GM18951 (cell line): ENCODE results near the gene TMEM43.
A peak's percentile ranks its signal among the peaks of the same experiment; 100 is the strongest.

Experiments
- POLR2A ChIP-seq: IDR thresholded peaks from 4 replicates; pipeline ENCODE4 v1.6.1; 2011; ENCODE audit warnings: mild to moderate bottlenecking; ENCODE audit not compliant: insufficient read length, insufficient read depth; ENCODE audit errors: extremely low read depth
- in situ Hi-C: fragments of 300-500 bp; cut with MboI; formaldehyde crosslinking; loops from one replicate; pipeline ENCODE4 v1.12.0; 2022; ENCODE audit warnings: low sequenced_read_pairs, mixed read lengths, inconsistent platforms; ENCODE audit not compliant: unreplicated experiment

TMEM43 gene

DNA sequence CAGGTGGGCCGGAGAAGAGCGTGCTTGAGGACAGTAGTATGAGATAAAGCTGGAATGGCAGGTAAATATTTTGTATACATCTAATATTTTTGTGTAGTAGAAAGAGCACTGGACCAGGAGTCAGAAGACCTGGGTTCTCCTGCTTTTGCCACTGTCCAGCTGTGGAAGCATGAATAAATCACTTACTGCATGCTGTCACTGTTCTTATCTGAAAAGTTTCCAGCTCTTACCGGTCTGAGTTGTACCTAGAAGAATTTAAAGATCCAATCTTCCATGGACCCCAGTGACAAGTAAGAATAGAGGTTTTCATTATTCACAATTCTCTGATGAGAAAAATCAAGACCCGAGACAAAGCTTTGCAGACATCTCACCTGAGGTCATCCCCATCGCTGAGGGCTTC lies 47.6 kb downstream of the TMEM43 start:
- in situ Hi-C loops: no loop called here
- no peak for TF ChIP-seq POLR2A

DNA sequence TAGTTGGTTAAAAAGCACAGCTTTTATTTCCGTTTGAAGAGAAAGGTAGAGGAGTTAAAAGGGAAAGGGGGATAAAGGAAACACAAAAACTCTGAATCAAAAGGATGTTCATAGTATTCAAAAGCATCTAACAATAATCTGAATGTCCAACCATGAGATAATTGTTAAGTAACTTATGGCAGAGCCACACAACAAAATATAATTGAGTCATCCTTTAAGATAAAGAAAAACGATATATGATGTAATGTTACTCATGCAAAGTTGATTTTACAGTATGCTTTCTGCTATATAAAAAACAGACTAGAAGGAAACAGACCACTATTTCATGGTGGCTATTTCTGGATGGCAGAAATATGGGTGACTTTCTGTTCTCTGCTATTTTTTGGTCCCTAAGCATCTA lies 49.6 kb downstream of the TMEM43 start:
- in situ Hi-C loops: no loop called here
- no peak for TF ChIP-seq POLR2A

DNA sequence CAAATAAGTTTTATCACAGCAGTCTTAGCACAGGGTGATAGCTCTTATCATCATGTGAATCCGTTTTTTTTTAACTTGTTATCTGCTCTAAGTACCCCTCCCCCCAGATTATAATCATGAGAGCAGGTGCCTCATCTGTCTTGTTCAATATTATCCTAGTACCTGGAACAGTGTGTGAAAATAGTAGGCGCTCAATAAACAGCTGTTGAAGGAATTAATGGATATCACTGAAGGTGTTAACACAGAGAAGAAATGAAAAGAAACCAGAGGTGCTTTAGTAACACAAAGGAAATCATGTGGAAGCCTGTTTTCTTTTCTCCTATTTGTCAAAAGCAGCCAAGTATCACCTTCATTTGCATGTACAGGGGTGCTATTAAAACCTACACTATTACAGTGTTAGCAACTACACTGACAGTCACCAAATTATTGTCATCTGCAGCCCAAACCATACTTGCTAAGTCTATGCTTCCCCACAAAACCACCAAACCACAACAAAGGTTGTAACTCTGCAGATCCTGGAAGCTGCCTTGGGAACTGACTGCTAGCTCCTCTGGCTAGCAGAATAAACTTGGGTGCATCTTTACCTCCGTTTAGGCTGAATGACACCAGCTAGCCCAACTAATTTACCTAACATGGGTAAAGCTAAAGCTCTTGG lies 50.7 kb downstream of the TMEM43 start:
- in situ Hi-C loops: no loop called here
- no peak for TF ChIP-seq POLR2A

DNA sequence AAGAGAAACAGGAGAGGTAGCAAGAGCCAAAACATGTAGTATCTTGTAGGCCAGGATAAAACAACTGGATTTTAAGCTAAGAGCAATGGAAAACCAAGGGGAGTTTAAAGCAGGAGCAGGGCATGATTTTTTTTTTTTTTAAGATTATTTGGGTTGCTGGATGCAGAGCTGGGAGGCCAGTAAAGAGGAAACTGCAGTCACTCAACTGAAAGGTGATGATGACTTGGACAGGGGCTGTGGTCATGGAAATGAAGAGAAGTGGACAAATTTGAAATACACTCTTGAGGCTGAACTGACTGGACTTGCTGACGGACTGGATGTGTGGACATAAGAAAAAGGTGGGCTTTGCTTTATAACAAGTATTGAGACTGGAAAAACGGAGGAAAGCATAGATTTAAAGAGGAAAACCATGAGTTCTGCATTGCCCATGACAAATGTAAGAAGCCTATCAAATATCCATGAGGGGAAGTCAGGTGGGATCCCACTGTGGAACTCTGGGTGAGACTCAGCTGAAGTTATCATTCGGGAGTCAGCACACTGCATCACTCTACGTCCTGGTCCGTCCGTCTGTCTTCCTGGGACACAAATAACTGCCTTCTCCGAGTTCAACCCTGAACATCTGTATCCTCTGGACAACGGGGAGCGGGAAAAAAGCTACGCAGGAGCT lies 52.9 kb downstream of the TMEM43 start:
- in situ Hi-C loops: no loop called here
- TF ChIP-seq POLR2A: no peak

DNA sequence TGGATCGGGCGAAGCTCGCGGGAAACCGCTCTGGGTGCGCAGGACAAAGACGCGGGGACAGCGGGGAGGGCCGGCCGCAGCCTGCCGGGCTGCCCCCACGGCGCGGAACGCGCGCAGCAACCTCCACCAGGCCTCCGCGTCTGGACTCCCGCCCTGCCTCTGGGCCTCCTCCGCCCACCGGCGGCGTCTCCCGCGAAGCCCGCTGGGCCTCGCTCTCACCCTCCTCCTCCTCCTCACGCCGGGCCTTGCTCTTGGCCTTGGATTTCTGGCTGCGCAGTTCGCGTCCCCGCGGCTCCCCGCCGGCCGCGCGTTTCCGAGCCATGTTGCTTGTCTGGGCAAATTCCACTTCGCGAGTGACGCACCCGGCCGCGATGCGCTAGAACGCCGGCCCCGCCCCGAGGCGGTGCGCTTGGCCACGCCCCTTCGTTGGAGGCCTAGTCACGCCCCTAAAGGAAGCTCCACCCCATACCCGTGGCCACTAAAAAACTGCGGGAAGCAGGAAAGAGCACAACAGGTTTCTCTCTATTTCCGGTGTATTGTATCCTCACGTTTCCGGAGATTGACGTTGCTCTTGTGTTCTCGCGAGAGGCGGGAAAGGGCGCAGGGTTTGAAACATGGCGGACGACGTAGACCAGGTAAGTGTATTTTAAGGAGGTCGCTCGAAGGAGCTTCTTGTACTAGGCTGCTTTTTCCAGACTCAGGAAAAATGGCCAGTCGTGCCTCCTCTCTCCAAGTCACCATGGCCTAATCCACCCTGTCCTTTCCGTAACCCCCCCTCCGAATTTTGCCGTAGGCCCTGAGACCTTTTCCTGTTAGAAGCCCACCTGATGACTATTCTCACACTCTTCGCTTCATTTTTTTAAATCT lies 53.6 kb downstream of the TMEM43 start, which contains the start of the genes LSM3 and XPC:
TSS of gene LSM3 (plus strand) at position 571 of the 867 bp plus-strand sequence. CDS start at position 615, 44 bp downstream.
TSS of gene XPC (minus strand) at position 355 of the 867 bp plus-strand sequence. CDS start at position 322, 33 bp downstream.
- in situ Hi-C loops: no loop called here
- TF ChIP-seq POLR2A: peak; percentile 94

DNA sequence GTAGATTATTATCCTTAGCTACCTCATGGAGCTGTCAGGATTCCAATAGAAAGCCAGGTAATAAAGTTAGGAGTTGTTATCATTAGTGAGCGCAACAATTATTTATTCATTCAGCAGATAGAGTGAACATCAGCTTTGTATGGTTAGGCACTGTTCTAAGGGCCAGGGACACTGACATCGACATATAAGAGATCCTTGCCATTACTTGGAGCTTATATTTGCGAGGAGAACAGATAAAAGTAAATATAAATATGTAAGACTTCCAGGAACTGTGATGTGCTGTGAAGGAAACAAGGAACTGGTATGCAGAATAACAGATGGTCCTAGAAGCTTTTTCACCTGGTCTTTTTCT lies 54.2 kb downstream of the TMEM43 start:
- in situ Hi-C loops: no loop called here
- TF ChIP-seq POLR2A: no peak

DNA sequence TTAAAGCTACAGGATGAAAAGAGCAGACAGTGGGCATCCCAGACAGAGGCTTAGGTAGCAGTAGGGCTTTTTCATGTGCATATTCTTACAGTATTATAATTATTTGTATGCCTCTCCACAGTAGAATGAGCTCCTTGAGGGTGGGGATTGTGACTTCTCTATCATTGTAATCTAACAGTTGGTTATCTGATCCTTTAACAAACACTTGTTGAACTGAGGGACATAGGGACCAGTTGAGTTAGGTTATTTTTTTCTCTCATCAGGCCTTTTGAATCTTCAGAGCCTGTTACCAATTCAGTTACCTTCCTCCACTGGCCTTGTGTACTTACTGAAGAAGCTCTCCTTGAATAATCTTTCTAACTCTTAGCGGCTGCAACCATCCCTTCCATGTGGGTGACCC lies 54.9 kb downstream of the TMEM43 start:
- no peak for TF ChIP-seq POLR2A
- in situ Hi-C loops: no loop called here

DNA sequence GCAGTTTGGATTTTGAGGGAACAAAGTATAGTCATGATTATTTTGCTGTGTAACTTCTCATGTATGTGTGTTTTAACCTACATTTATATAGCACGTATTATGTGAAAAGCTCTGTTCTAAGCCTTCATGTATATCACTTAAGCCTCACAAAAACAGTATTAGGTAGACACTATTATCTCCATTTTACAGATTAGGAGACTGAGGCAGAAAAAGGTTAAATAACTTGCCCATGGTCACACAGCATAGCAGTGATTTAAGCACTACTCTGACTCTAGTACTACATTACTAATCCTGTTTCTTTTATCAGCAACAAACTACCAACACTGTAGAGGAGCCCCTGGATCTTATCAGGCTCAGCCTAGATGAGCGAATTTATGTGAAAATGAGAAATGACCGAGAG lies 56.4 kb downstream of the TMEM43 start:
- in situ Hi-C loops: no loop called here
- no peak for TF ChIP-seq POLR2A

DNA sequence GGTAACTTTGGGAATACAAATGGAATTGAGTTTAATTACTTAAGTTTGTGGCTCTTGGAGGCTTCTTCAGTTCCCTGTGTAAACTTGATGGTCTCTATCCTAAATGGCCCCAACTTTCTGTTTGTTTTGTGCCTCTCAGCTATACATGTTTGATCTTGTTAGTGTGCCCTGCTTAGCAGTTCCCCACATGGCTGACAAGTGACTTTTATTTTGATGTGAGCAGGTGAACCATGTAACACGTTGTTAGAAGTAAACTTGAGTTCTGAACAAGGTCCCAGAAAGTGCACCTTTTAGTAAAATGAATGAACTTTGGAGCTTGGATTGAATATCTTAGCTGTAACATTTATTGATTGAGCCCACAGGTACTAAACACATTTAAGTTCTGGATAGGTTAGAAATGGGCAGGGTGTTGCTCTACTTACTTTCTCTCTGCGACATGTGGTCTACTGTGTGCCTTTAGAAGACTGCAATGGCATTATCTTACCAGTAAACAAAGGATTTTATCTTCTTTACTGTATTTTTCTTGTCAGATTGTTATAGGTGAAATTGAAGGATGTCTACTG lies 58.2 kb downstream of the TMEM43 start:
- in situ Hi-C loops: no loop called here

DNA sequence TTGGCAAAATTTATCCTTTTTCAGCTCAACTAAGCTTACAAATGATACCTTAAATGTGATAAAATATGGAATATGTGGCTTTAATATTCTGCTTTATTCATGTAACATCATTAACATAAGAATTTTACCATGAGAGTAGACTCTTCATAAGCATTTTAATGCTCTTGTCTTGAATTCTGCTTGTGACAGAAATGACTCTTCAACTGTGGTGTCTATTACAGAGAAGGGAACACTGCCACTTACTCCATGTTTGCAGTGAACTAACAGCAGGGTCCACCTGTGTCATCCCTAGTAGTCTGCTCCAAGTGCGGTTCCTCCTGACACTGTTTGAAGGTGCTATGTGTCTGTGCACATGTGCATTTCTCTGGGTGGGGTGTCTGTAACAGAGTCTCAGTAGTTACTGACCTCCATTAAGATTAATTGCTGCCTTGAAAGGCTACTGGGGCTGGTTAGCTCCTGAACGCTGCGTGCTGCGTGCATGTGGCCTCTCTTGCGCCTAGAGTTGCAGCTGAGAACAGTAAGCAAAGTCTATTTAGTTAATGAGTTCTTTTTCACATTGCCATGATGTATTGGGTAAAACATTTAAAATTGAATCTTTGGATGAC lies 62.1 kb downstream of the TMEM43 start:
- TF ChIP-seq POLR2A: no peak

More for the DNA sequence above, 58.2 kb downstream of the TMEM43 start:
- TF ChIP-seq POLR2A: no peak

DNA sequence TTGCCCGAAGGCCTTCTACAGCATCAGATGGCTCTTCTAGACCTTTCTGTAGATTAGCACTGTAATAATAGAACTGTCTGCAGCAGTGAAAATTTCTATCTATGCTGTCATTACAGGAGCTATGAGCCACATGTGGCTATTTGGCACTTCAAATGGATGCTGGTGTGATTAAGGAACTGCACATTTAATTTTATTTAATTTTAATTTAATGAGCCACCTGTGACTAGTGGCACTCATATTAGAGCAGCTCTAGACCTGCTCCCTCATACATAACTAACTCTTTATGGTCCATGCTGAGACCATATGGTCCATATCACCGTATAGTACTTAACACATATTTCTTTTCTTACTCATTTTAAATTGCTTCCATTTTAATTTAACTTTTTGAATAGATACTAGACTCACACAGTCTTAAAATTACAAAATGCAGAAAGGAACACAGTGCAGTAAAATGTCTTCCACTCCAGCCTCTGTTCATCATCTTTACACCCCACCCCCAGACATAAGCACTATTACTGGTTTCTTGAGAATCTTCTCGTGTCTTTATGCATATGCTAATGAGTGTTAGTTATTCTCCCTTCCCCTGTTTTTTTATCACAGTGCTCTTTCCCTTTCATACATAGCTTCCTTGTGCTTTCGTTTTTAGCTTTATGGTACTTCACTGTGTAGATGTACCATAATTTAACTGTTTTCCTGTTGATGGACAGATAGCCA lies 63.3 kb downstream of the TMEM43 start:
- in situ Hi-C loops: no loop called here
- no peak for TF ChIP-seq POLR2A

More for the DNA sequence above, 62.1 kb downstream of the TMEM43 start:
- in situ Hi-C loops: no loop called here
